CD4-positive, alpha-beta T cell treated with Interleukin-17A for 1 hour (primary cell): Measurements from ENCODE around the gene KCNMA1.

Source experiments
- DNase-seq: peaks from one replicate; pipeline ENCODE4 v3.0.0-alpha.2; 2020

Gene KCNMA1

GRCh38 chr10:76902949-76903348 is 734.7 kb downstream of the KCNMA1 start:
- DNase-seq: no peak

- no peak for DNase-seq
Observed at GRCh38 chr10:76901701-76902100, 735.9 kb downstream of the KCNMA1 start.

GRCh38 chr10:76899490-76899889 is 738.1 kb downstream of the KCNMA1 start:
- no peak for DNase-seq

GRCh38 chr10:76892766-76893479 is 744.7 kb downstream of the KCNMA1 start:
- DNase-seq: no peak

- no peak for DNase-seq
Observed at GRCh38 chr10:76887223-76888010, 750.2 kb downstream of the KCNMA1 start.

- no peak for DNase-seq
Observed at GRCh38 chr10:76885816-76886215, 751.8 kb downstream of the KCNMA1 start.

GRCh38 chr10:76884673-76885275 is 752.8 kb downstream of the KCNMA1 start:
- no peak for DNase-seq

GRCh38 chr10:76883596-76883995 is 754.0 kb downstream of the KCNMA1 start:
- DNase-seq: no peak

- DNase-seq: no peak
Observed at GRCh38 chr10:76882796-76883195, 754.8 kb downstream of the KCNMA1 start.

- no peak for DNase-seq
Observed at GRCh38 chr10:76882245-76882644, 755.4 kb downstream of the KCNMA1 start.

GRCh38 chr10:76881477-76882220 is 756.0 kb downstream of the KCNMA1 start:
- no peak for DNase-seq

- DNase-seq: no peak
Observed at GRCh38 chr10:76880931-76881330, 756.7 kb downstream of the KCNMA1 start.

- DNase-seq: no peak
Observed at GRCh38 chr10:76879116-76879913, 758.3 kb downstream of the KCNMA1 start.

GRCh38 chr10:76878514-76878913 is 759.1 kb downstream of the KCNMA1 start:
- DNase-seq: no peak

- DNase-seq: no peak
Observed at GRCh38 chr10:76874896-76875295, 762.7 kb downstream of the KCNMA1 start.

GRCh38 chr10:76874176-76874575 is 763.4 kb downstream of the KCNMA1 start:
- no peak for DNase-seq

GRCh38 chr10:76871697-76872295 is 765.8 kb downstream of the KCNMA1 start:
- no peak for DNase-seq

GRCh38 chr10:76869931-76870330 is 767.7 kb downstream of the KCNMA1 start:
- no peak for DNase-seq

GRCh38 chr10:76868098-76868977 is 769.3 kb downstream of the KCNMA1 start:
- DNase-seq: no peak

GRCh38 chr10:76866841-76867586 is 770.6 kb downstream of the KCNMA1 start:
- no peak for DNase-seq
